Smooth muscle cell (in vitro differentiated cells): ENCODE measurements around the gene RS1. TPM values are rescaled to one million over a fixed set of nuclear protein-coding genes. Genes with fewer than 3 reads are reported as not detected.

Source experiments
- DNase-seq: peaks from one replicate; lab custom pipeline; 2025; ENCODE audit not compliant: unreplicated experiment; lab: John Stamatoyannopoulos, UW
- H2AFZ ChIP-seq: fragments of 200-600 bp; sonication (generic); 2 replicates; pipeline ENCODE4 v1.6.0; 2016; ENCODE audit warnings: antibody characterized with exemption, low read depth, mild to moderate bottlenecking
- H3F3A ChIP-seq: fragments of 200-600 bp; sonication (generic); 2 replicates; pipeline ENCODE4 v1.6.0; 2017; ENCODE audit warnings: antibody characterized with exemption, low read depth
- H3K27ac ChIP-seq: fragments of 200-600 bp; sonication (generic); 2 replicates; pipeline ENCODE4 v1.5.1; 2016; ENCODE audit warnings: low read depth, mild to moderate bottlenecking
- H3K27me3 ChIP-seq: fragments of 200-600 bp; sonication (generic); 2 replicates; pipeline ENCODE4 v1.6.1; 2016; ENCODE audit warnings: low read depth, mild to moderate bottlenecking
- H3K36me3 ChIP-seq: fragments of 200-600 bp; sonication (generic); 2 replicates; pipeline ENCODE4 v1.5.1; 2016; ENCODE audit warnings: low read depth
- H3K4me1 ChIP-seq: fragments of 200-600 bp; sonication (generic); 2 replicates; pipeline ENCODE4 v1.5.1; 2016; ENCODE audit warnings: low read depth
- H3K4me2 ChIP-seq: fragments of 200-600 bp; sonication (generic); 2 replicates; pipeline ENCODE4 v1.6.0; 2016; ENCODE audit warnings: mild to moderate bottlenecking
- H3K4me3 ChIP-seq: fragments of 200-600 bp; sonication (generic); 2 replicates; pipeline ENCODE4 v1.5.1; 2016; ENCODE audit warnings: mild to moderate bottlenecking
- H3K79me2 ChIP-seq: fragments of 200-600 bp; sonication (generic); 2 replicates; pipeline ENCODE4 v1.6.0; 2016; ENCODE audit warnings: low read depth, mild to moderate bottlenecking
- H3K9ac ChIP-seq: fragments of 200-600 bp; sonication (generic); 2 replicates; pipeline ENCODE4 v1.6.0; 2016; ENCODE audit warnings: low read depth
- H3K9me3 ChIP-seq: fragments of 200-600 bp; sonication (generic); replicated peaks from 2 replicates; pipeline ENCODE4 v1.5.1; 2016; ENCODE audit warnings: low read depth
- H4K20me1 ChIP-seq: fragments of 200-600 bp; sonication (generic); 2 replicates; pipeline ENCODE4 v1.6.0; 2016; ENCODE audit warnings: low read depth
- CTCF ChIP-seq: fragments of 200-600 bp; sonication (generic); IDR thresholded peaks from 2 replicates; pipeline ENCODE4 v1.5.1; 2017; ENCODE audit warnings: borderline replicate concordance, mild to moderate bottlenecking, antibody characterized with exemption; ENCODE audit not compliant: insufficient read depth, poor library complexity, severe bottlenecking
- WGBS: methylation state at CpG from one replicate; pipeline ENCODE4 v1.1.7; 2016; ENCODE audit warnings: low lambda C conversion rate; 5-methylcytosine and 5-hydroxymethylcytosine counted together
- polyA plus RNA-seq: library from polyadenylated mRNA; unstranded; fragments of >200 nt; fragmentation: Nextera tagmentation; extraction: Ambion mirVana; gene quantifications from 2 replicates; pipeline ENCODE4 v1.2.1, GENCODE V29; 2016
- total RNA-seq: library from RNA; depleted of rRNA; stranded (reverse); fragments of >200 nt; gene quantifications from 2 replicates; pipeline ENCODE4 v1.2.3, GENCODE V29; 2014

Gene RS1
- total and polyA plus RNA-seq, 2 experiments from 2014 or later, result not detected

GRCh38 chrX:18598413-18598812 lies 73.5 kb downstream of the RS1 start:
- TF ChIP-seq CTCF, result no peak
- H3K4me2 ChIP-seq, result no peak overlapping the region
- H3K79me2 ChIP-seq, result no peaks in the 10 kb centered on the region
- H3K27me3 ChIP-seq, result no peaks in the 10 kb centered on the region
- 59% methylated on average over 2 of the region's 2 CpGs for WGBS
- no peak overlapping the region for H2AFZ ChIP-seq
- H3K36me3 ChIP-seq, result no peaks in the 10 kb centered on the region
- peak overlapping the region; percentile 50 for H3K27ac ChIP-seq
- H3K9ac ChIP-seq, result no peak overlapping the region
- H3F3A ChIP-seq, result no peaks in the 10 kb centered on the region
- H3K4me1 ChIP-seq, result no peaks in the 10 kb centered on the region
- no peaks in the 10 kb centered on the region for H4K20me1 ChIP-seq
- H3K4me3 ChIP-seq, result no peak overlapping the region
- DNase-seq, result no peak
- H3K9me3 ChIP-seq, result no peaks in the 10 kb centered on the region

- no peak overlapping the region for H2AFZ ChIP-seq
These were observed 75.8 kb downstream of the RS1 start for GRCh38 chrX:18596096-18596495.

GRCh38 chrX:18594079-18594478 lies 77.8 kb downstream of the RS1 start:
- H3K4me3 ChIP-seq, result no peak overlapping the region
- H4K20me1 ChIP-seq, result no peaks in the 10 kb centered on the region
- H3K27me3 ChIP-seq, result no peaks in the 10 kb centered on the region
- no peak overlapping the region for H3K27ac ChIP-seq
- no peaks in the 10 kb centered on the region for H3K4me1 ChIP-seq
- H3K9ac ChIP-seq, result no peak overlapping the region
- no peaks in the 10 kb centered on the region for H3K9me3 ChIP-seq
- H3K4me2 ChIP-seq, result no peak overlapping the region
- 82% methylated on average over 2 of the region's 2 CpGs for WGBS
- no peaks in the 10 kb centered on the region for H3K36me3 ChIP-seq
- no peak for TF ChIP-seq CTCF
- H3F3A ChIP-seq, result no peaks in the 10 kb centered on the region
- H2AFZ ChIP-seq, result no peak overlapping the region
- no peak for DNase-seq
- H3K79me2 ChIP-seq, result no peaks in the 10 kb centered on the region

More at GRCh38 chrX:18596096-18596495, 75.8 kb downstream of the RS1 start:
- Histone ChIP-seq H3K4me2 (no peak overlapping the region), H3K27ac (no peak overlapping the region), H3K4me3 (no peak overlapping the region), H3K27me3 (no peaks in the 10 kb centered on the region), H3K9me3 (no peaks in the 10 kb centered on the region), H3F3A (no peaks in the 10 kb centered on the region), H4K20me1 (no peaks in the 10 kb centered on the region), H3K9ac (no peak overlapping the region), H3K36me3 (no peaks in the 10 kb centered on the region), H3K79me2 (no peaks in the 10 kb centered on the region), H3K4me1 (no peaks in the 10 kb centered on the region)
- 66% methylated on average over 4 of the region's 4 CpGs for WGBS
- no peak for DNase-seq
- TF ChIP-seq CTCF, result no peak

GRCh38 chrX:18591834-18592233 lies 80.1 kb downstream of the RS1 start:
- Histone ChIP-seq H3K9me3 (no peaks in the 10 kb centered on the region), H3K4me3 (no peak overlapping the region), H3K79me2 (no peaks in the 10 kb centered on the region), H4K20me1 (no peaks in the 10 kb centered on the region), H3K36me3 (no peaks in the 10 kb centered on the region), H3K4me2 (no peak overlapping the region), H3K27ac (no peak overlapping the region), H2AFZ (no peak overlapping the region), H3K27me3 (no peaks in the 10 kb centered on the region), H3K9ac (no peak overlapping the region), H3F3A (no peaks in the 10 kb centered on the region), H3K4me1 (no peaks in the 10 kb centered on the region)
- no peak for DNase-seq
- 75% methylated on average over 2 of the region's 2 CpGs for WGBS
- TF ChIP-seq CTCF, result no peak
